Endothelial cell (in vitro differentiated cells): Measurements from ENCODE around the gene SPINK7. TPM values are rescaled to one million over a fixed set of nuclear protein-coding genes. Genes with fewer than 3 reads are reported as not detected.

Experiments used
- DNase-seq: peaks from one replicate; pipeline ENCODE4 v3.0.0; 2021; ENCODE audit warnings: low spot score
- H3K27ac Mint-ChIP-seq: one replicate; pipeline ENCODE4 v1.8.0; 2021; ENCODE audit warnings: mixed read lengths, inconsistent platforms; ENCODE audit not compliant: unreplicated experiment
- H3K27me3 Mint-ChIP-seq: one replicate; pipeline ENCODE4 v1.8.0; 2021; ENCODE audit warnings: mild to moderate bottlenecking, moderate library complexity, mixed read lengths, inconsistent platforms; ENCODE audit not compliant: unreplicated experiment
- H3K36me3 Mint-ChIP-seq: one replicate; pipeline ENCODE4 v1.8.0; 2021; ENCODE audit warnings: mild to moderate bottlenecking, low read depth, mixed read lengths, inconsistent platforms; ENCODE audit not compliant: unreplicated experiment
- H3K4me1 Mint-ChIP-seq: one replicate; pipeline ENCODE4 v1.8.0; 2021; ENCODE audit warnings: mild to moderate bottlenecking, mixed read lengths, inconsistent platforms; ENCODE audit not compliant: unreplicated experiment
- H3K4me3 Mint-ChIP-seq: one replicate; pipeline ENCODE4 v1.8.0; 2021; ENCODE audit warnings: mild to moderate bottlenecking, mixed read lengths, inconsistent platforms; ENCODE audit not compliant: unreplicated experiment
- H3K9me3 Mint-ChIP-seq: one replicate; pipeline ENCODE4 v1.8.0; 2021; ENCODE audit warnings: mixed read lengths, inconsistent platforms; ENCODE audit not compliant: unreplicated experiment
- CTCF ChIP-seq: fragments of 200-600 bp; sonication (generic); IDR thresholded peaks from one replicate; pipeline ENCODE4 v1.5.0; 2021; ENCODE audit warnings: antibody characterized with exemption; ENCODE audit not compliant: unreplicated experiment
- total RNA-seq: library from RNA; stranded (reverse); fragmentation: NEBNext Ultra II Directional; extraction: Animal tissue kit (Norgen Biotek cat#: 25700); gene quantifications from one replicate; pipeline ENCODE4 v1.2.1, GENCODE V29; 2021; ENCODE audit not compliant: unreplicated experiment

Gene SPINK7
- total RNA-seq, 1 donor from 2014 or later, result not detected

GRCh38 chr5:148343603-148344487 lies 31.6 kb downstream of the SPINK7 start:
- Mint-ChIP-seq H3K4me1 (no peaks in the 10 kb centered on the region), H3K27ac (no peak overlapping the region)

GRCh38 chr5:148347706-148348105 lies 35.5 kb downstream of the SPINK7 start:
- DNase-seq, result no peak
- Mint-ChIP-seq H3K27me3 (no peaks in the 10 kb centered on the region), H3K9me3 (no peaks in the 10 kb centered on the region), H3K27ac (no peak overlapping the region), H3K4me1 (peaks cover 3% of the 10 kb centered on the region), H3K4me3 (no peak overlapping the region), H3K36me3 (no peaks in the 10 kb centered on the region)
- no peak for TF ChIP-seq CTCF

More at GRCh38 chr5:148343603-148344487, 31.6 kb downstream of the SPINK7 start:
- H3K9me3 Mint-ChIP-seq, result no peaks in the 10 kb centered on the region
- H3K4me3 Mint-ChIP-seq, result no peak overlapping the region
- H3K27me3 Mint-ChIP-seq, result no peaks in the 10 kb centered on the region
- TF ChIP-seq CTCF, result no peak
- no peaks in the 10 kb centered on the region for H3K36me3 Mint-ChIP-seq
- no peak for DNase-seq

- Mint-ChIP-seq H3K9me3 (no peaks in the 10 kb centered on the region), H3K27me3 (no peaks in the 10 kb centered on the region), H3K36me3 (no peaks in the 10 kb centered on the region), H3K4me1 (peaks cover 3% of the 10 kb centered on the region), H3K4me3 (no peak overlapping the region), H3K27ac (no peak overlapping the region)
- DNase-seq, result no peak
- no peak for TF ChIP-seq CTCF
Measured at GRCh38 chr5:148352696-148353095, 40.5 kb downstream of the SPINK7 start.

- Mint-ChIP-seq H3K4me1 (peaks cover 3% of the 10 kb centered on the region), H3K4me3 (no peak overlapping the region), H3K9me3 (no peaks in the 10 kb centered on the region), H3K27me3 (no peaks in the 10 kb centered on the region), H3K27ac (no peak overlapping the region), H3K36me3 (no peaks in the 10 kb centered on the region)
- TF ChIP-seq CTCF, result no peak
- DNase-seq, result no peak
Measured at GRCh38 chr5:148353634-148354033, 41.4 kb downstream of the SPINK7 start.

- no peak for TF ChIP-seq CTCF
- Mint-ChIP-seq H3K27me3 (no peaks in the 10 kb centered on the region), H3K4me1 (no peaks in the 10 kb centered on the region), H3K27ac (no peak overlapping the region), H3K9me3 (no peaks in the 10 kb centered on the region), H3K4me3 (no peak overlapping the region), H3K36me3 (no peaks in the 10 kb centered on the region)
- no peak for DNase-seq
Measured at GRCh38 chr5:148364343-148364742, 52.1 kb downstream of the SPINK7 start.
